GM18498 (cell line): ENCODE results near the gene CTDSPL.
"Not testable (repeated sequence)": the region's sequence is repeated elsewhere in the genome, so short reads cannot be mapped to it uniquely, and the experiment has no call there.

Experiments used
- ATAC-seq: cut with Tn5 transposase; IDR thresholded peaks from one replicate; pipeline ENCODE4 v1.9.1; 2021; ENCODE audit warnings: mild to moderate bottlenecking, moderate library complexity; ENCODE audit not compliant: unreplicated experiment

CTDSPL gene

GRCh38 chr3:37963635-37964034 lies 102.0 kb downstream of the CTDSPL start:
- ATAC-seq: no peak

GRCh38 chr3:37964146-37964545 lies 102.5 kb downstream of the CTDSPL start:
- ATAC-seq: no peak

- ATAC-seq: no peak
Observed at GRCh38 chr3:37964716-37965115, 103.0 kb downstream of the CTDSPL start.

- ATAC-seq: peak; percentile 83
Observed at GRCh38 chr3:37967260-37967881, 105.7 kb downstream of the CTDSPL start.

- no peak for ATAC-seq
Observed at GRCh38 chr3:37968199-37968598, 106.5 kb downstream of the CTDSPL start.

- no peak for ATAC-seq
Observed at GRCh38 chr3:37968813-37969595, 107.3 kb downstream of the CTDSPL start.

GRCh38 chr3:37969596-37970100 lies 108.0 kb downstream of the CTDSPL start:
- ATAC-seq: no peak

GRCh38 chr3:37970802-37971201 lies 109.1 kb downstream of the CTDSPL start:
- no peak for ATAC-seq

- no peak for ATAC-seq
Observed at GRCh38 chr3:37971467-37971866, 109.8 kb downstream of the CTDSPL start.

- ATAC-seq: not testable (repeated sequence)
Observed at GRCh38 chr3:37972056-37972455, 110.4 kb downstream of the CTDSPL start.

- ATAC-seq: no peak
Observed at GRCh38 chr3:37973246-37974054, 111.8 kb downstream of the CTDSPL start.

GRCh38 chr3:37974121-37975083 lies 112.7 kb downstream of the CTDSPL start:
- peak; percentile 87 for ATAC-seq

GRCh38 chr3:37979541-37980461 lies 118.1 kb downstream of the CTDSPL start:
- ATAC-seq: no peak

- no peak for ATAC-seq
Observed at GRCh38 chr3:37980462-37981347, 119.0 kb downstream of the CTDSPL start.

GRCh38 chr3:37981348-37981664 lies 119.6 kb downstream of the CTDSPL start:
- ATAC-seq: no peak

GRCh38 chr3:37982331-37982730 lies 120.7 kb downstream of the CTDSPL start:
- ATAC-seq: no peak

GRCh38 chr3:37984051-37984450 lies 122.4 kb downstream of the CTDSPL start:
- no peak for ATAC-seq

- ATAC-seq: no peak
Observed at GRCh38 chr3:37984596-37984995, 122.9 kb downstream of the CTDSPL start.
